C1 segment of cervical spinal cord (tissue), 14 donors: Measurements from ENCODE around the gene SLC6A1.

Source experiments
- DNase-seq, 14 donors: peaks; one replicate each; lab custom pipeline; 2025; lab: John Stamatoyannopoulos, UW

SLC6A1 gene

GRCh38 chr3:10992017-10992942, at the start of gene SLC6A1:
SLC6A1 (plus strand) TSS chr3:10992748; CDS start chr3:11017212, 24,464 bp downstream.
- DNase-seq: peak in 11 of 14 donors; percentile 40 to 79 (median 69)

GRCh38 chr3:10944866-10945265, 47.7 kb upstream of the SLC6A1 start:
- no peak for DNase-seq

DNA sequence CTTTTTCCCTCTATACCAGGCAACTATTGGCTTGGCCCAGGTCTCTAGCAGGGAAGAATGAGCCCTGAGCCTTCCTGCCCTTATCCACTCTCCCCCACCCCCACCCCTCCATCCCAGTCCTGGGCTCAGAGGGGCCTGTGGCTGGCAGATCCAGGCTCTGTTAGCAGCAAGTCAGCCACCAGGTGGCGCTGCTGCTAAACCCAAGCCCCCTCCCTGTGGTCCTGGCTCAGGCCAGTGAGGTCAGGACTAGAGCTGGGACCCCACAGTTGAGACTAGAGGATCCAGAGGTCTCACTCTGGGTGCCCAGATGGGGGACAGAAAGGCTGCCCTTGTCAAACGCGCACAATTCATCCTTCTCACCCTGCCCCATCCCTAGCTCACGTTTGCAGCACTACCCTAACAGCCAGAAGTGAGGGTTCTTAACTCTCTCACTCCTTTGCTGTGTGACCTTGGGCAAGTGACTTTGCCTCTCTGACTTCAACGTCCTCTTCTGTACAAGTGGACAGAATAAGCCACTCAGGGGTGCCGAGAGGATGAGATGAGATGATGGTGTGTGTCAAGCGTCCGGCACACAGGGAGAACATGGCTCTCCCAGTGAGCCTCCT, 46.8 kb upstream of the SLC6A1 start:
- peak in 10 of 14 donors; percentile 19 to 76 (median 48) for DNase-seq

DNA sequence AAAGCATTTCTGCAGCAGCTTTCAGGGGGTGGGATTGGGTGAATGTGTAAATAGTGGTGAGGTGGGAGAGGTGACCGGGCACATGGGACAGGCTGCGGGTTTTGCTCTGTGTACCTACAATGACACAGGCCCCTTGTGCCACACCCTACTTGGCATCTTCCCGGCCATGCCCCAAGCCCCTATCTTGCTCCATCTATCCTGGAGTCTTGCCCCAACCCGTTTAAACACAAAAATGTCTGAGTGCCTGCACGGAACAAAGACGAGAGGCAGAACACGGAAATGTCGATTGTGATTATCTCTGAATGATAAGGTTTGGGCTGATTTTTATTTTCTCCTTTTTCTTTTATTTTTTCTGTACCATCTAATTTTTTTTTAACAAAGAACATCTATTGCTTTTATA, 46.0 kb upstream of the SLC6A1 start:
- no peak for DNase-seq

DNA sequence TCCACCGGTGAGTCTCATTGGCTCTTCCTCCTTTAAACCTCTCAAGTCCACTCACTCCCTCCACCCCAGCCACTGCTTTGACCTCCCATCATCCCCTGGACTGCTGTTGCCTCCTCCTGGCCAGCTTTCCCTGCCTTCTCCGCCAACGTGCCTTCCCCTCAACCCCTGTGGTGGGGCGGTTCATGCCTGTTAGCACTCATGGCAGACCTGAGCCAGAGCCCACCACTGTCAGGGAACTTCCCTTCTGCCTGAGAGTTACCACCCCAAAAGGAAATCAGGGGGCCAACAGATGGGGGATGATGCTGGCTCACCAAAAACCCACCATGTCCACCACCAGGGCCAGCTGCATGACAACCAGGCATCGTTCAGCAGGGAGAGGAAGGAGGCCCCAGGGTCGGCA, 44.2 kb upstream of the SLC6A1 start:
- DNase-seq: no peak

DNA sequence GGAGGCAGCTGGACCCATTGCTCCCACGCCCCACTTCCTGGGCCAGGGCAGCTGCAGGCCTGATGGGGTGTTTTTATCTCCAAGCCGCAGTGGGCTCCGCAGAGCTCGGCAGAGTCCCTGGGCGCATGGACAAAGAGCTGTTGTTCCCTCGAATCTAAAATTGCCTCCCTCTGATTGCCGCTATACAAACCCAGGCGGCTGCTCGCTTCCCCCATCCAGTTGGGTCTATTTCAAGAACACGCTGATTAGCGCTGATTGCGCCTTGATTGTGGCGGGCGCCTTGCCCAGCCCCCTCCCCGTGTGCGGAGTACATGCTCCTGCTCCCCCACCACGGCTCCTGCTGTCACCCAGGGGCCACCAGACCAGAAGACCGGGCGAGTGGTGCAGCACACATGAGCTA, 43.4 kb upstream of the SLC6A1 start:
- DNase-seq: peak in 10 of 14 donors; percentile 7 to 59 (median 45)

DNA sequence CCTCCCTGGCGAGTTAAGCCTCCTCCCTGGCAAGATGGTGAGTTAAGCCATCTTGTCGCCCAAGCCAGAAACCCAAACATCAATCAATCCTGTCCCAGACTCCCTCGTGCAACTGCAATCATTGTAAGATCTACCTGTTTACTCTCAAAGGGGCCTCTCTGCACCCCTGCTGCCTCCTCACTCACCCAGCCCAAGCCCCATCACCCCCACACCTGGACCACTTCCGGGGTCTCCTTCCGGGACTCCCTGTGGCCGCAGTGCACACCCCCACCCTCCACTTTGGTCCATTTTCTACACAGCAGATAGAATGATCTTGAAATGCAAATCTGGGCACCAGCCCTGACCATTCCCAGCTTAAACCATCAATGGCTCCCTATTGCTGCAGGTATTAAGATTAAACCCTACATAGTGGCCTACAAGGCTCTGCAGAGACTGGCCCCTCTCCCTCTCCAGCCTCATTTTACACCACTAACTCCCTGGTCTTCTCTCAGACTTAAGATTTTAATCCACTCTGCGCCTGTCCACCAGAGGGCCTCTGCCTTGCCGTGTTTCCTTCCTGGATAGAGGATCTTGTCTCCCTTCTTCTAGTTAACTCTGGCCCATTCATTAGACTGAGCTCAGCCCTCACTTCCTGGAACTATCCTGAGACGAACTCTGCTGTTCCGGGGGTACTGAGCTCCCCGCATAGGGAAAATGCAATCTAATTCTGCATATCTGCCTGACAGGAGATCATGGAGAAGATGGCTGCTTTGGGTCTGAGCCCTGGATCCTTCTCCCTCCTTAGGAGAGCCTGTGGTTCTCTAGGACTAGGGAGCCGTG, 41.9 kb upstream of the SLC6A1 start:
- DNase-seq: peak in 8 of 14 donors; percentile 22 to 60 (median 30)

DNA sequence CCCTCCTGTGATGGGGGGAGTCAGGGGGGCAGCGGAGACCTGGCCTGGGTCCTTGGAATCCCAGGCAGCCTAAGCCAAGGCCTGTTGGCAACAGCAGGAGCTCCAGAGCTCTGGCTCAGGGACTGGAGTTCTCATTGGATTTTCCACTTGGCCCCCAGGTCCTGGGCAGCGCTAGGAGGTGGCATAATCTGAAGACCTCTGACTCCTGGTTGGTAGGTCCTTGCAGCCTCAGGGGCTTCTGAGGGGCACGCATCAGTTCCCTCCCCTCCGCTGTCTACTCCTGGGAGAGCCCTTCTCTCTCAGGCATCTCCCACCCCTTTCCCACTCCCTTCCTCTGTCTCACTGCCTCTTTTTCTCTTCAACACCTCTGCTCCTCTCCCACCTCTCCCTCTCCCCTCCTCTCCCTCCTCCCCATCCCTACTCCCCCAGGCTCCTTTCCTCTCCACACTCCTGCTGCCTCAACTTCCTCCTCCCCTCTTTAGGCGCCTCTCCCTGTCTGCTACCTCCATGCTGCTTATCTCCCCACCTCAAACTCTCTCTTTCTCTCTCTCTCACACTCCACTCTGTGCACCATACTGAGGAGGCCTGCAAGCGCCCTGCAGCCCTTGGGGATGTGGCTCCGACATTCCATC, 41.1 kb upstream of the SLC6A1 start:
- peak in 2 of 14 donors; percentile 51 to 60 for DNase-seq

DNA sequence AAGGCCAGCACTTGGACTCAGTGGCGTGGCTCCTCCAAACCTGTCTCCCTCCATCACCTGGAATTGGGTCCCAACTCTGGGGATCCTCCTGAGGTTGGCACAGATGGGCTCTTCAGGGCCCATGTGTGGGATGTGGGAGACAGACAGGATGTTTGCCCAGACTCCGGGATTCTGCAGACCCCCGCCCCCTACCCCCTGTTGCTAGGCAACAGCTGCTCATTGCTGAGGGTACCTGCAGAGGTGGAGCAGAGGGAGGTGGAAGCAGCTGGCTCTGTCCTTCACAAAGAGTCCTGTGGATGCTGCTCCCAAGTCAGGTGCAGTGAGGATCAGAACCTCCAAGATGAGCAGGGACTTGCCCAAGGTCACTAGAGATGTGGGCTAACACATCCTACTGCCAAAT, 40.0 kb upstream of the SLC6A1 start:
- DNase-seq: no peak

- no peak for DNase-seq
Measured at GRCh38 chr3:10954740-10955139, 37.8 kb upstream of the SLC6A1 start.

GRCh38 chr3:10955711-10956453, 36.7 kb upstream of the SLC6A1 start:
- no peak for DNase-seq

GRCh38 chr3:10956531-10956930, 36.0 kb upstream of the SLC6A1 start:
- no peak for DNase-seq

GRCh38 chr3:10956986-10957385, 35.6 kb upstream of the SLC6A1 start:
- DNase-seq: peak in 1 of 14 donors; percentile 35

GRCh38 chr3:10957976-10958749, 34.4 kb upstream of the SLC6A1 start:
- DNase-seq: no peak

DNA sequence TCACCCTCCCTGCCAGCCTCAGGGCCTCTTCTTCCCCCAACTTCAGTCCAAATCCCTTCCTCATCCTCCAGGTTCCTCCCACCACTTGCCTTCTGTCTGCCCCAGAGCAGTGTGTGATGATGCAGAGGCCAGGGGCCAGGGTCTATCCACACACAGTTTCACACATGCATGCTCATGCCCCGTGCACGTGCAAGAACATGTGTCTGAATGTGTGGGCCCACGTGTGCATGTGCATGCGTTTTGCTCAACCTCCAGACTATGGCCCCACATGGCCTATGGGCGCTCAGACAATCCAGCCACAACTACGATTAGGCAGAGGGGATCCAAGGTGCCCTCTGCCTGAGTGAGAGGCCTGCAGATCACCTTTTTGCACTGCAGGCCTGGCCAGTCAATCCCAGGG, 32.3 kb upstream of the SLC6A1 start:
- DNase-seq: no peak

DNA sequence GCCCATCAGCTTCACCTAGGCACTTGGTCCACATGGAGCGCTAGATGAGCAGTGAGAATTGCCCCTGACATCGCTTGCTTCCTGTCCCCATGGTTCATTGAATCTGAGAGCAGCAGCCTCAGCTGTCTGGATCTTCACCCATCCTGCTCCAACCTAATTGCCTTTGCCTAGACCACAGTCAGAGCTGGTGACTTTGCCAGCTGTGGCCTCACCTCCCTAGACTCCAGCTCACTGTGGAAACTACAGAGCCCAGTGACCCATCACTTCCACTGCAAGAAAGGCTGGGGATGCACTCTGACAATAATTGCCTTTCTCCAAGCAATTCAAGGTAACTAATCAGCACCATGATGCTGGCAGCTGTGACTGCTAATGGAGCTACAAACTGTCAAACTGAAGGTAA, 30.6 kb upstream of the SLC6A1 start:
- DNase-seq: no peak

DNA sequence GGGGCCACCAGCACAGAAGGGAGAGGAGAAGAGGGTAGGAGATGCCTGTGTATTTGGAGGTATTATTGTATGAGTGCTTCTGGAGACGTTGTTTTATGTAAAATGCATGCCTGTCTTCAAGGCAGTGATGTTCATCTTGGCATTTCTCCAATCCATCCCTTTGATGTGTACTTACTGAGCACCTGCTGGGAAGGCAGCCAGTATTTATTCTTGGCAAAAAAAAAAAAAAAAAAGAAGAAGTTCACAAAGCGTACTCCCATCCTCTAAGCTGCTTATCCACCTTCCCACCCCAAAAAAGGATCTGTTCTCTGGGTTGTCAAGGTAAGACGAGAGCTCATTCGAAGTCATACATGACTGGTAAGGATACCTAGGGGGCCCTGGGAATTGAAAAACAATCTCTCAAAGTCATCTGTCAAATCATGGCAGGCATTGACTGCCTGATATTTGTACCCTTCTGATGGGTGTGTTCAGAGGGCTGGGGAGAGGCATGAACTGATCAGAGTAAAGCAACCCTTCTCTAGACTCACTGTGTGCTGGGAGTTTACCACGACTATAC, 30.0 kb upstream of the SLC6A1 start:
- no peak for DNase-seq

- no peak for DNase-seq
Measured at GRCh38 chr3:10964537-10965167, 27.9 kb upstream of the SLC6A1 start.

- peak in 9 of 14 donors; percentile 4 to 53 (median 31) for DNase-seq
Measured at GRCh38 chr3:10968401-10968800, 24.1 kb upstream of the SLC6A1 start.
